ENCODE data around the gene CYP2C18. TPM values are rescaled to one million over a fixed set of nuclear protein-coding genes. Genes with fewer than 3 reads are reported as not detected.

The CYP2C18 gene
- total RNA-seq, 1 experiment from 2014 or later, result 0.79 TPM

DNA sequence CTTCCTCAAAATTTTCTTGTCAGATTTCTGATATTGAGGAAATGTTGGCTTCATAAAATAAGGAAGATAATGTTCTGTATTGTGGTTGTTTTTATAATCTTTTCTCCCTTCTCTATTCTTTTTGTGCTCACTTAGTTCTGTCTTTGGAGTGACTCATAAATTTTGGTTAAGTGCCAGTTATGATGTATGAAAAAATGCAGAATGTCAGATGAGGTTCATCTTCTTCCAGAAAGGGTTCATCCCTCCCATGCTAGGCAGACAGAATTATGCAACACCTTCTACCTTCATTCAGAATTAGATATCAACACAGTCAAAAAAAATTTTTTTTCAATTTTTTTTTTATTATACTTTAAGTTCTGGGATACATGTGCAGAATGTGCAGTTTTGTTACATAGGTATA lies 42.3 kb downstream of the CYP2C18 start:
- no peaks in the 10 kb centered on the region for H3K4me1 ChIP-seq
- no peaks in the 10 kb centered on the region for H3K36me3 ChIP-seq (ENCODE audit: control insufficient read depth, insufficient read depth, low read length)
- H3K27me3 ChIP-seq (replicated peaks; ENCODE audit: control insufficient read depth, insufficient read depth, low read length), result no peaks in the 10 kb centered on the region
- no peaks in the 10 kb centered on the region for H3K4me1 Mint-ChIP-seq (ENCODE audit: low read depth, unreplicated experiment)
- TF ChIP-seq, protein P1, sequence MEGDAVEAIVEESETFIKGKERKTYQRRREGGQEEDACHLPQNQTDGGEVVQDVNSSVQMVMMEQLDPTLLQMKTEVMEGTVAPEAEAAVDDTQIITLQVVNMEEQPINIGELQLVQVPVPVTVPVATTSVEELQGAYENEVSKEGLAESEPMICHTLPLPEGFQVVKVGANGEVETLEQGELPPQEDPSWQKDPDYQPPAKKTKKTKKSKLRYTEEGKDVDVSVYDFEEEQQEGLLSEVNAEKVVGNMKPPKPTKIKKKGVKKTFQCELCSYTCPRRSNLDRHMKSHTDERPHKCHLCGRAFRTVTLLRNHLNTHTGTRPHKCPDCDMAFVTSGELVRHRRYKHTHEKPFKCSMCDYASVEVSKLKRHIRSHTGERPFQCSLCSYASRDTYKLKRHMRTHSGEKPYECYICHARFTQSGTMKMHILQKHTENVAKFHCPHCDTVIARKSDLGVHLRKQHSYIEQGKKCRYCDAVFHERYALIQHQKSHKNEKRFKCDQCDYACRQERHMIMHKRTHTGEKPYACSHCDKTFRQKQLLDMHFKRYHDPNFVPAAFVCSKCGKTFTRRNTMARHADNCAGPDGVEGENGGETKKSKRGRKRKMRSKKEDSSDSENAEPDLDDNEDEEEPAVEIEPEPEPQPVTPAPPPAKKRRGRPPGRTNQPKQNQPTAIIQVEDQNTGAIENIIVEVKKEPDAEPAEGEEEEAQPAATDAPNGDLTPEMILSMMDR (IDR thresholded peaks at IDR 0.05; ENCODE audit: insufficient read depth in 1 of 2, low read depth in 1 of 2, low read length in 1 of 2, severe bottlenecking in 1 of 2, unreplicated experiment in 1 of 2), result no peak
- POLR2A ChIA-PET, result no interaction called here
- H3K4me3 ChIP-seq (ENCODE audit: low read depth, low read length), result no peak overlapping the region
- CTCF ChIA-PET, result no interaction called here
- no peaks in the 10 kb centered on the region for H3K9me3 Mint-ChIP-seq (ENCODE audit: unreplicated experiment)
- H3K27me3 Mint-ChIP-seq (ENCODE audit: insufficient read depth, unreplicated experiment), result no peaks in the 10 kb centered on the region
- H3K36me3 Mint-ChIP-seq (ENCODE audit: insufficient read depth, unreplicated experiment), result no peaks in the 10 kb centered on the region
- no peak overlapping the region for H3K4me3 Mint-ChIP-seq (ENCODE audit: unreplicated experiment)
- H3K27ac Mint-ChIP-seq (ENCODE audit: unreplicated experiment), result no peak overlapping the region
- H3K9me3 ChIP-seq, result no peaks in the 10 kb centered on the region
- no peak for DNase-seq
- intact Hi-C loops (cut with micrococcal nuclease; ENCODE audit: unreplicated experiment), result no loop called here
- BruUV-seq (replicated peaks), result no TSS peak

DNA sequence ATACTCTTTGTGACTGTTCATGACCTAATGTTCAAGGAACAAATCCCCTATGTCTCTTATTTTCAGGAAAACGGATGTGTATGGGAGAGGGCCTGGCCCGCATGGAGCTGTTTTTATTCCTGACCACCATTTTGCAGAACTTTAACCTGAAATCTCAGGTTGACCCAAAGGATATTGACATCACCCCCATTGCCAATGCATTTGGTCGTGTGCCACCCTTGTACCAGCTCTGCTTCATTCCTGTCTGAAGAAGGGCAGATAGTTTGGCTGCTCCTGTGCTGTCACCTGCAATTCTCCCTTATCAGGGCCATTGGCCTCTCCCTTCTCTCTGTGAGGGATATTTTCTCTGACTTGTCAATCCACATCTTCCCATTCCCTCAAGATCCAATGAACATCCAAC lies 51.7 kb downstream of the CYP2C18 start:
- Mint-ChIP-seq H3K27me3 (ENCODE audit: insufficient read depth, unreplicated experiment) (no peaks in the 10 kb centered on the region), H3K9me3 (ENCODE audit: unreplicated experiment) (peaks cover 14% of the 10 kb centered on the region), H3K27ac (ENCODE audit: unreplicated experiment) (no peak overlapping the region), H3K4me3 (ENCODE audit: unreplicated experiment) (no peak overlapping the region), H3K36me3 (ENCODE audit: insufficient read depth, unreplicated experiment) (no peaks in the 10 kb centered on the region), H3K4me1 (ENCODE audit: low read depth, unreplicated experiment) (no peaks in the 10 kb centered on the region)
- DNase-seq, result no peak
- Histone ChIP-seq H3K27me3 (replicated peaks; ENCODE audit: control insufficient read depth, insufficient read depth, low read length) (no peaks in the 10 kb centered on the region), H3K36me3 (ENCODE audit: control insufficient read depth, insufficient read depth, low read length) (no peaks in the 10 kb centered on the region), H3K4me1 (no peaks in the 10 kb centered on the region), H3K9me3 (no peaks in the 10 kb centered on the region), H3K4me3 (ENCODE audit: low read depth, low read length) (no peak overlapping the region)
- TF ChIP-seq, protein P1 (IDR thresholded peaks at IDR 0.05; ENCODE audit: insufficient read depth in 1 of 2, low read depth in 1 of 2, low read length in 1 of 2, severe bottlenecking in 1 of 2, unreplicated experiment in 1 of 2), result no peak
- BruUV-seq (replicated peaks), result no TSS peak
- CTCF ChIA-PET, result no interaction called here
- intact Hi-C loops (cut with micrococcal nuclease; ENCODE audit: unreplicated experiment), result no loop called here
- POLR2A ChIA-PET, result no interaction called here

DNA sequence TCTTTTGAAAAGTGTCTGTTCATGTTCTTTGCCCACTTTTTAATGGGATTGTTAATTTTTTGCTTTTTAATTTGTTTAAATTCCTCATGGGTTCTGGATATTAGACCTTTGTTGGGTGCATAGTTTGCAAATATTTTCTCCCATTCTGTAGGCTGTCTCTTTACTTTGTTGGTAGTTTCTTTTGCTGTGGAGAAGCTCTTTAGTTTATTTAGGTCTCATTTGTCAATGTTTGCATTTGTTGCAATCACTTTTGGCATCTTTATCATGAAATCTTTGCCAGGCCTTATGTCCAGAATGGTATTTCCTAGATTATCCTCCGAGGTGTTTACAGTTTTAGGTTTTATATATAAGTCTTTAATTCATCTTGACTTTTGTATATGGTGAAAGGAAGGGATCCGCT lies 55.1 kb downstream of the CYP2C18 start:
- intact Hi-C loops (cut with micrococcal nuclease; ENCODE audit: unreplicated experiment), result no loop called here
- H3K4me3 ChIP-seq (ENCODE audit: low read depth, low read length), result no peak overlapping the region
- H3K9me3 Mint-ChIP-seq (ENCODE audit: unreplicated experiment), result peaks cover 37% of the 10 kb centered on the region
- no peaks in the 10 kb centered on the region for H3K36me3 Mint-ChIP-seq (ENCODE audit: insufficient read depth, unreplicated experiment)
- no peak overlapping the region for H3K4me3 Mint-ChIP-seq (ENCODE audit: unreplicated experiment)
- no peak overlapping the region for H3K27ac Mint-ChIP-seq (ENCODE audit: unreplicated experiment)
- POLR2A ChIA-PET, result no interaction called here
- H3K27me3 ChIP-seq (replicated peaks; ENCODE audit: control insufficient read depth, insufficient read depth, low read length), result no peaks in the 10 kb centered on the region; the same call in 1 of the 2 replicates
- no TSS peak for BruUV-seq (replicated peaks)
- no peak for DNase-seq
- TF ChIP-seq, protein P1 (IDR thresholded peaks at IDR 0.05; ENCODE audit: insufficient read depth in 1 of 2, low read depth in 1 of 2, low read length in 1 of 2, severe bottlenecking in 1 of 2, unreplicated experiment in 1 of 2), result no peak
- H3K9me3 ChIP-seq, result no peaks in the 10 kb centered on the region
- CTCF ChIA-PET, result no interaction called here
- no peaks in the 10 kb centered on the region for H3K4me1 ChIP-seq
- H3K36me3 ChIP-seq (ENCODE audit: control insufficient read depth, insufficient read depth, low read length), result no peaks in the 10 kb centered on the region
- no peaks in the 10 kb centered on the region for H3K4me1 Mint-ChIP-seq (ENCODE audit: low read depth, unreplicated experiment)
- H3K27me3 Mint-ChIP-seq (ENCODE audit: insufficient read depth, unreplicated experiment), result no peaks in the 10 kb centered on the region
